Type B pancreatic cell (in vitro differentiated cells): ENCODE results near the gene PAM16. TPM values are rescaled to one million over a fixed set of nuclear protein-coding genes. Genes with fewer than 3 reads are reported as not detected.
"Not testable (repeated sequence)": the region's sequence is repeated elsewhere in the genome, so short reads cannot be mapped to it uniquely, and the experiment has no call there.

Experiments
- DNase-seq: peaks from one replicate; pipeline ENCODE4 v3.0.0; 2021; ENCODE audit warnings: mixed read lengths; ENCODE audit not compliant: unreplicated experiment; ENCODE audit errors: extremely low spot score
- H3K27ac Mint-ChIP-seq: 2 replicates; pipeline ENCODE4 v1.8.0; 2021; ENCODE audit warnings: mild to moderate bottlenecking, mixed read lengths
- H3K27me3 Mint-ChIP-seq: 2 replicates; pipeline ENCODE4 v1.8.0; 2021; ENCODE audit warnings: mixed read lengths
- H3K36me3 Mint-ChIP-seq: 2 replicates; pipeline ENCODE4 v1.8.0; 2021; ENCODE audit warnings: mixed read lengths
- H3K4me1 Mint-ChIP-seq: one replicate; pipeline ENCODE4 v1.8.0; 2021; ENCODE audit warnings: mixed read lengths; ENCODE audit not compliant: unreplicated experiment
- H3K4me3 Mint-ChIP-seq: 2 replicates; pipeline ENCODE4 v1.8.0; 2021; ENCODE audit warnings: mild to moderate bottlenecking, mixed read lengths
- H3K9me3 Mint-ChIP-seq: 2 replicates; pipeline ENCODE4 v1.8.0; 2021; ENCODE audit warnings: mixed read lengths
- total RNA-seq: library from RNA; stranded (reverse); gene quantifications from 2 replicates; pipeline ENCODE4 v1.2.1, GENCODE V29; 2021; ENCODE audit warnings: low replicate concordance
- TF ChIP-seq, protein P1 (sequence below): fragments of 200-600 bp; sonication (generic); conservative IDR thresholded peaks from 2 replicates; pipeline ENCODE4 v1.5.0; 2021; ENCODE audit warnings: antibody characterized with exemption, mild to moderate bottlenecking

PAM16 gene
- total RNA-seq, 1 donor from 2014 or later: 39.3 TPM

DNA sequence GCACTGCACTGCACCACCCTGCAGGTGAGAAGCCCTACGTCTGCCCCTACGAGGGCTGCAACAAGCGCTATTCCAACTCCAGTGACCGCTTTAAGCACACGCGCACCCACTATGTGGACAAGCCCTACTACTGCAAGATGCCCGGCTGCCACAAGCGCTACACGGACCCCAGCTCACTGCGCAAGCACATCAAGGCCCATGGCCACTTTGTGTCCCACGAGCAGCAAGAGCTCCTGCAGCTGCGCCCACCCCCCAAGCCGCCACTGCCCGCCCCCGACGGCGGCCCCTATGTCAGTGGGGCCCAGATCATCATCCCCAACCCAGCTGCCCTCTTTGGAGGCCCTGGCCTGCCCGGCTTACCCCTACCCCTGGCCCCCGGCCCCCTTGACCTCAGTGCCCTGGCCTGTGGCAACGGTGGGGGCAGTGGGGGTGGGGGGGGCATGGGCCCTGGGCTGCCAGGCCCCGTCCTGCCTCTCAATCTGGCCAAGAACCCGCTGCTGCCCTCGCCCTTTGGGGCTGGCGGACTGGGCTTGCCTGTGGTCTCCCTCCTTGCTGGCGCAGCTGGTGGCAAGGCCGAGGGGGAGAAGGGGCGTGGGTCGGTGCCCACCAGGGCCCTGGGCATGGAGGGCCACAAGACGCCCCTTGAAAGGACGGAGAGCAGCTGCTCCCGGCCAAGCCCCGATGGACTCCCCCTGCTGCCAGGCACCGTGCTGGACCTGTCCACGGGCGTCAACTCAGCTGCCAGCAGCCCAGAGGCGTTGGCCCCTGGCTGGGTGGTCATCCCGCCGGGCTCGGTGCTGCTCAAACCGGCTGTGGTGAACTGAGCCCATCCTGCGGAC is 14.2 kb downstream of the PAM16 start:
- Mint-ChIP-seq H3K9me3 (no peaks in the 10 kb centered on the region), H3K36me3 (no peaks in the 10 kb centered on the region), H3K4me1 (peaks cover 5% of the 10 kb centered on the region), H3K4me3 (no peak overlapping the region), H3K27me3 (no peaks in the 10 kb centered on the region), H3K27ac (no peak overlapping the region)
- DNase-seq: no peak
- TF ChIP-seq, protein P1, sequence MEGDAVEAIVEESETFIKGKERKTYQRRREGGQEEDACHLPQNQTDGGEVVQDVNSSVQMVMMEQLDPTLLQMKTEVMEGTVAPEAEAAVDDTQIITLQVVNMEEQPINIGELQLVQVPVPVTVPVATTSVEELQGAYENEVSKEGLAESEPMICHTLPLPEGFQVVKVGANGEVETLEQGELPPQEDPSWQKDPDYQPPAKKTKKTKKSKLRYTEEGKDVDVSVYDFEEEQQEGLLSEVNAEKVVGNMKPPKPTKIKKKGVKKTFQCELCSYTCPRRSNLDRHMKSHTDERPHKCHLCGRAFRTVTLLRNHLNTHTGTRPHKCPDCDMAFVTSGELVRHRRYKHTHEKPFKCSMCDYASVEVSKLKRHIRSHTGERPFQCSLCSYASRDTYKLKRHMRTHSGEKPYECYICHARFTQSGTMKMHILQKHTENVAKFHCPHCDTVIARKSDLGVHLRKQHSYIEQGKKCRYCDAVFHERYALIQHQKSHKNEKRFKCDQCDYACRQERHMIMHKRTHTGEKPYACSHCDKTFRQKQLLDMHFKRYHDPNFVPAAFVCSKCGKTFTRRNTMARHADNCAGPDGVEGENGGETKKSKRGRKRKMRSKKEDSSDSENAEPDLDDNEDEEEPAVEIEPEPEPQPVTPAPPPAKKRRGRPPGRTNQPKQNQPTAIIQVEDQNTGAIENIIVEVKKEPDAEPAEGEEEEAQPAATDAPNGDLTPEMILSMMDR: no peak

DNA sequence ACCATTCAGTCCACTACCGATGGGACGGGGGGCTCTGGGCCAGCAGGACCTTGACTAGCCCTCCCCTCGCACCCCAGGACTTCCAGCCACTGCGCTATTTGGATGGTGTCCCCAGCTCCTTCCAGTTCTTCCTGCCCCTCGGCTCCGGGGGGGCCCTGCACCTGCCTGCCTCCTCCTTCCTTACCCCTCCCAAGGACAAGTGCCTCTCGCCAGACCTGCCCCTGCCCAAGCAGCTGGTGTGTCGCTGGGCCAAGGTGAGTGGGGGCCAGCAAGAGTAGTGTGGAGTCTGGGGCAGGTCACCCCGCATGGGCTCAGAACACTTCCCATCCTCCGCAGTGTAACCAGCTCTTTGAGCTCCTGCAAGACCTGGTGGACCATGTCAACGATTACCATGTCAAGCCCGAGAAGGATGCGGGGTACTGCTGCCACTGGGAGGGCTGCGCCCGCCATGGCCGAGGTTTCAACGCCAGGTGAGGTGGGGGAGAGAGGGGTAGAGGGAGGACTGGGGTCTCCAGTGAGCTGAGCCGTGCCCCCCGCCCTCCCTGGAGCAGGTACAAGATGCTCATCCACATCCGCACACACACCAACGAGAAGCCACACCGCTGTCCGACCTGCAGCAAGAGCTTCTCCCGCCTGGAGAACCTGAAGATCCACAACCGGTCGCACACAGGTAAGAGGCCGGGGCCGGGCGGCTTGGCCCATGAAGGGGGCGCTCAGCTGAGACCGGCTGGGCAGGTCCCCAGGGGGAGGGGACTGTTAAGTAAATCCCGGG is 16.2 kb downstream of the PAM16 start:
- no peaks in the 10 kb centered on the region for H3K27me3 Mint-ChIP-seq
- peaks cover 6% of the 10 kb centered on the region for H3K4me1 Mint-ChIP-seq
- no peak overlapping the region for H3K4me3 Mint-ChIP-seq
- no peaks in the 10 kb centered on the region for H3K9me3 Mint-ChIP-seq
- H3K27ac Mint-ChIP-seq: no peak overlapping the region
- TF ChIP-seq, protein P1: no peak
- H3K36me3 Mint-ChIP-seq: no peaks in the 10 kb centered on the region
- DNase-seq: no peak

DNA sequence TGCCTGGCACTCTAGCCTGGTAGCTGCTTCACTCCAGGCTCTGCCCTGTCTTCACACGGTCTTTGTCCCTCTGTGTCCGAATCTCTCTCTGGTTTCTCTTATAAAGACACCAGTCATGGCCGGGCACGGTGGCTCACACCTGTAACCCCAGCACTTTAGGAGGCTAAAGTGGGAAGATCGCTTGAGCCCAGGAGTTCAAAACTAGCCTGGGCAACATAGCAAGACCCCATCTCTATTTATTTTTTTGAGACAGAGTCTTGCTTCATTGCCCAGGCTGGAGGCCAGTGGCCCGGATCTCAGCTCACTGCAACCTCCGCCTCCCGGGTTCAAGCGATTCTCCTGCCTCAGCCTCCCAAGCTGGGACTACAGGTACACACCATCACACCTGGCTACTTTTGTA is 17.4 kb downstream of the PAM16 start:
- H3K4me1 Mint-ChIP-seq: peaks cover 10% of the 10 kb centered on the region
- DNase-seq, H3K36me3 Mint-ChIP-seq, H3K27ac Mint-ChIP-seq, H3K4me3 Mint-ChIP-seq, H3K27me3 Mint-ChIP-seq, H3K9me3 Mint-ChIP-seq: not testable (repeated sequence)

DNA sequence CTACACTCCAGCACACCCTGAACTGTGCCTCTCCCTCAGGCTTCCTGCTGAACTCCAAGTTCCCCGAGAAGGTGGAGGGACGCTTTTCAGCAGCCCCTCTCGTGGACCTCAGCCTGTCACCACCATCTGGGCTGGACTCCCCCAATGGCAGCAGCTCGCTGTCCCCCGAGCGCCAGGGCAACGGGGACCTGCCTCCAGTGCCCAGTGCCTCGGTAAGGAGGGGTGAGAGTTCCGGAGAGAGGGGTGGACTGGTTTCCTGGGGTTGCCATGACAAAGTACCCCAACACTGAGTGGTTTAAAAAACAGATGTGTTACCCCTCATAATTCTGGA is 17.8 kb downstream of the PAM16 start:
- Mint-ChIP-seq H3K27ac (no peak overlapping the region), H3K9me3 (no peaks in the 10 kb centered on the region), H3K4me1 (peaks cover 12% of the 10 kb centered on the region), H3K36me3 (no peaks in the 10 kb centered on the region), H3K27me3 (no peaks in the 10 kb centered on the region), H3K4me3 (no peak overlapping the region)
- DNase-seq: no peak
- TF ChIP-seq, protein P1: no peak

DNA sequence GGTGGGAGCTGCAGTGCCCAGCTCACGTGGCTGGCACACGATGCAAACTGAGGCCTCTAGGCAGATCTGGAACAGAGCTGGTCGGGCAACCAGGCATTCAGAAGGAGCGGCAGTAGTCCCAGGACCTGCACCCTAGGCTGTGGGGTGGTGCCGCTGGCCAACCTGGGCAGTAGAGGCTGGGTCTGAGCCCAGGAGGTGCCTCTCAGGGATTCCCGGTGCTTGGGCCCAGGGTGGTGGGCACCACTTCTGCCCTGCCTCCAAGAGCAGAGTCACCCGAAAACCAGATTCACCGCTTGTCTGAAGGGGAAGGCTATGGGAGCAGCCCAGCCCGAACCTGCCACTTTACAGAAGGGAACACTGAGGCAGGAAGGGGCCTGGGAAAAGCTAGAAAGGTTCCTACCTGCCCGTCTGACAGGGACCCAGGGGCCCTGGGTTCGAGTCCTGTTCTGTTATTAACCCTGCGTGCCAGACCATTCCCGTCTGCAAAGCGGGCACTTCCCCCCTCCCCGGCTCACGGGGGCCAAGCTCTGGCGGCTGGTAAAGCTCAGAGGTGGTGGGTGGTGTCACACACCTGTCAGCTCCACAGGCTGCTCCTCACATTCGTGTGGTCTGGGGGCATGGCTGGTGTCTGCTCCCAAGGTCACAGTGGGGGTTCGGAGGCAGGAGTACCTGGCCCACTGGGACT is 18.4 kb downstream of the PAM16 start:
- H3K36me3 Mint-ChIP-seq: no peaks in the 10 kb centered on the region
- H3K27ac Mint-ChIP-seq: no peak overlapping the region
- H3K4me3 Mint-ChIP-seq: no peak overlapping the region
- no peaks in the 10 kb centered on the region for H3K27me3 Mint-ChIP-seq
- H3K9me3 Mint-ChIP-seq: no peaks in the 10 kb centered on the region
- TF ChIP-seq, protein P1: no peak
- H3K4me1 Mint-ChIP-seq: peaks cover 14% of the 10 kb centered on the region
- no peak for DNase-seq

DNA sequence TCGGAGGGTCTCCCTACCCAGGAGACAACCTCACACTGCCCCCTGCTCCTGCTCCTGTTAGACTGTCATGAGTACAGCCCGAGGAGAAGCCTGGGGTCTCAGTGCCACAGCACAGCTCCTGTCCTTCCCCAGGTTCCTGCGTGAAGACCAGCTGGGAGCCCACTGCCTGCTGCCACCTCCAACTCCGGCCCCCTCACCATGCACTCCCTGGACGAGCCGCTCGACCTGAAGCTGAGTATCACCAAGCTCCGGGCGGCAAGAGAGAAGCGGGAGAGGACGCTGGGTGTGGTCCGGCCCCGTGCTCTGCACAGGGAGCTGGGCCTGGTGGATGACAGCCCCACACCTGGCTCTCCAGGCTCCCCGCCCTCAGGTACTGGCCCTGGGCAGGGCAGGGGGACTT is 19.0 kb downstream of the PAM16 start:
- Mint-ChIP-seq H3K27me3 (no peaks in the 10 kb centered on the region), H3K9me3 (no peaks in the 10 kb centered on the region), H3K36me3 (no peaks in the 10 kb centered on the region), H3K4me3 (no peak overlapping the region), H3K27ac (no peak overlapping the region), H3K4me1 (peaks cover 14% of the 10 kb centered on the region)
- no peak for DNase-seq
- TF ChIP-seq, protein P1: no peak
